ENCODE data around the gene HECW1.

GRCh38 chr7:43462836-43463235 lies 350.4 kb downstream of the HECW1 start:
- no peak for TF ChIP-seq FOXM1 (IDR thresholded peaks at IDR 0.05; ENCODE audit: borderline replicate concordance)
- TF ChIP-seq SUZ12 (IDR thresholded peaks at IDR 0.05): no peak
- TF ChIP-seq ZNF384 (IDR thresholded peaks at IDR 0.05): no peak
- TF ChIP-seq CTBP1 (IDR thresholded peaks at IDR 0.05; ENCODE audit: borderline replicate concordance): no peak

Measured in HEK293T (cell line).